Endodermal cell (in vitro differentiated cells): Measurements from ENCODE around the gene KISS1R. TPM values are rescaled to one million over a fixed set of nuclear protein-coding genes. Genes with fewer than 3 reads are reported as not detected.

Experiments used
- DNase-seq: peaks from one replicate; pipeline ENCODE4 v3.0.0-alpha.2; 2017
- H3K27ac ChIP-seq: 2 replicates; pipeline ENCODE4 v1.5.1; 2013; ENCODE audit warnings: mild to moderate bottlenecking, low read depth, low read length, moderate library complexity
- H3K27me3 ChIP-seq: 2 replicates; pipeline ENCODE4 v1.6.1; 2013; ENCODE audit warnings: mild to moderate bottlenecking, low read length, moderate library complexity; ENCODE audit not compliant: insufficient read depth, control insufficient read depth, poor library complexity, severe bottlenecking
- H3K36me3 ChIP-seq: 2 replicates; pipeline ENCODE4 v1.7.0; 2013; ENCODE audit warnings: mild to moderate bottlenecking, low read length, moderate library complexity; ENCODE audit not compliant: control insufficient read depth, insufficient read depth
- H3K4me1 ChIP-seq: one replicate; pipeline ENCODE4 v1.7.0; 2013; ENCODE audit warnings: low read length; ENCODE audit not compliant: control insufficient read depth, insufficient read depth
- H3K4me3 ChIP-seq: 2 replicates; pipeline ENCODE4 v1.5.1; 2013; ENCODE audit warnings: mild to moderate bottlenecking, low read length, moderate library complexity
- H3K9ac ChIP-seq: 2 replicates; pipeline ENCODE4 v1.6.1; 2013; ENCODE audit warnings: mild to moderate bottlenecking, low read length, moderate library complexity; ENCODE audit not compliant: poor library complexity, severe bottlenecking; ENCODE audit errors: extremely low read depth
- H3K9me3 ChIP-seq: 2 replicates; pipeline ENCODE4 v1.6.1; 2013; ENCODE audit warnings: mild to moderate bottlenecking, low read length, moderate library complexity; ENCODE audit not compliant: control insufficient read depth
- H3K27ac Mint-ChIP-seq: 2 replicates; pipeline ENCODE4 v1.8.0; 2020; ENCODE audit warnings: mixed read lengths
- H3K27me3 Mint-ChIP-seq: 2 replicates; pipeline ENCODE4 v1.8.0; 2021; ENCODE audit warnings: mild to moderate bottlenecking, mixed read lengths; ENCODE audit not compliant: insufficient read depth
- H3K36me3 Mint-ChIP-seq: 2 replicates; pipeline ENCODE4 v1.8.0; 2020; ENCODE audit warnings: low read depth, mixed read lengths
- H3K4me1 Mint-ChIP-seq: 2 replicates; pipeline ENCODE4 v1.8.0; 2020; ENCODE audit warnings: mixed read lengths
- H3K4me3 Mint-ChIP-seq: 2 replicates; pipeline ENCODE4 v1.8.0; 2020; ENCODE audit warnings: mild to moderate bottlenecking, moderate library complexity, mixed read lengths
- H3K9me3 Mint-ChIP-seq: 2 replicates; pipeline ENCODE4 v1.8.0; 2020; ENCODE audit warnings: mild to moderate bottlenecking, mixed read lengths
- CTCF ChIP-seq: fragments of 200-600 bp; sonication (generic); conservative IDR thresholded peaks from 2 replicates; pipeline ENCODE4 v1.5.0; 2021; ENCODE audit warnings: antibody characterized with exemption, mild to moderate bottlenecking
- WGBS, 2 experiments: methylation state at CpG; one replicate each; pipeline versions ENCODE4 v1.1.5 to v1.1.7; 2013; ENCODE audit warnings: missing lambda C conversion rate in 2 of 2, mixed read lengths in 1 of 2; ENCODE audit not compliant: insufficient coverage in 1 of 2, insufficient read length in 1 of 2; 5-methylcytosine and 5-hydroxymethylcytosine counted together
- total RNA-seq, 2 donors: library from RNA; stranded (reverse); fragmentation: NEBNext Ultra II Directional in 1 of 2; extraction: Animal tissue kit (Norgen Biotek cat#: 25700) in 1 of 2; gene quantifications; 2 replicates in 1 of 2; 3 replicates in 1 of 2; pipeline ENCODE4 v1.2.1, GENCODE V29; 2021

The KISS1R gene
- total RNA-seq, 2 donors from 2014 or later, result 0.73 TPM; not detected in 1

- H3K9me3 Mint-ChIP-seq, result no peaks in the 10 kb centered on the region
- H3K36me3 Mint-ChIP-seq, result peaks cover 20% of the 10 kb centered on the region
- no peaks in the 10 kb centered on the region for H3K27me3 Mint-ChIP-seq
- no peak overlapping the region for H3K27ac ChIP-seq
- DNase-seq, result peak; percentile 39
- no peak for TF ChIP-seq CTCF
- no peaks in the 10 kb centered on the region for H3K9me3 ChIP-seq
- H3K27ac Mint-ChIP-seq, result no peak overlapping the region
- H3K9ac ChIP-seq, result peak overlapping the region; percentile 62
- no peaks in the 10 kb centered on the region for H3K4me1 ChIP-seq
- peaks cover 31% of the 10 kb centered on the region for H3K36me3 ChIP-seq
- 9% methylated on average over 21 of the region's 27 CpGs; no CpG with 5 or more reads in 1 of the 2 experiments for WGBS, 2 experiments
- H3K4me3 Mint-ChIP-seq, result peak overlapping the region; percentile 72
- no peaks in the 10 kb centered on the region for H3K27me3 ChIP-seq
- H3K4me3 ChIP-seq, result peak overlapping the region; percentile 89
- H3K4me1 Mint-ChIP-seq, result peaks cover 2% of the 10 kb centered on the region
Observed at GRCh38 chr19:892243-892893, 24.8 kb upstream of the KISS1R start.

GRCh38 chr19:892894-893689 is 24.0 kb upstream of the KISS1R start, which contains the start of the genes MED16 and RNU6-9:
Gene MED16, minus strand, starts transcription at chr19:893187. Its CDS starts 2,056 bp downstream, at chr19:891131.
Gene RNU6-9, plus strand, starts transcription at chr19:893484.
- H3K9ac ChIP-seq, result peak within 1 kb of the TSS; percentile 70
- TF ChIP-seq CTCF, result no peak
- no peaks in the 10 kb centered on the region for H3K9me3 ChIP-seq
- H3K27me3 ChIP-seq, result no peaks in the 10 kb centered on the region
- peak; percentile 95 for DNase-seq
- H3K4me1 ChIP-seq, result no peaks in the 10 kb centered on the region
- Mint-ChIP-seq H3K36me3 (peaks cover 22% of the 10 kb centered on the region), H3K27ac (peak within 1 kb of the TSS; percentile 99), H3K9me3 (no peaks in the 10 kb centered on the region), H3K4me1 (peaks cover 2% of the 10 kb centered on the region), H3K4me3 (peak within 1 kb of the TSS; percentile 72), H3K27me3 (no peaks in the 10 kb centered on the region)
- H3K36me3 ChIP-seq, result peaks cover 33% of the 10 kb centered on the region
- peak within 1 kb of the TSS; percentile 95 for H3K27ac ChIP-seq
- H3K4me3 ChIP-seq, result peak within 1 kb of the TSS; percentile 89
- WGBS, 2 experiments, result 2% methylated on average over 37 to 66 of the region's 69 CpGs

- DNase-seq, result no peak
- Histone ChIP-seq H3K27me3 (no peaks in the 10 kb centered on the region), H3K9me3 (no peaks in the 10 kb centered on the region), H3K36me3 (peaks cover 8% of the 10 kb centered on the region), H3K27ac (no peak overlapping the region), H3K4me1 (no peaks in the 10 kb centered on the region), H3K9ac (no peak overlapping the region), H3K4me3 (no peak overlapping the region)
- Mint-ChIP-seq H3K9me3 (no peaks in the 10 kb centered on the region), H3K27ac (no peak overlapping the region), H3K4me1 (peaks cover 2% of the 10 kb centered on the region), H3K27me3 (no peaks in the 10 kb centered on the region), H3K4me3 (no peak overlapping the region), H3K36me3 (peaks cover 17% of the 10 kb centered on the region)
- no peak for TF ChIP-seq CTCF
- WGBS, 2 experiments, result 93 to 100% methylated on average over 1 to 10 of the region's 10 CpGs
Observed at GRCh38 chr19:896434-896833, 20.7 kb upstream of the KISS1R start.
